GM19328 (cell line): ENCODE measurements around the gene DCTN1.

Experiments used
- ATAC-seq: cut with Tn5 transposase; IDR thresholded peaks from one replicate; pipeline ENCODE4 v1.9.1; 2021; ENCODE audit warnings: mild to moderate bottlenecking, moderate library complexity; ENCODE audit not compliant: unreplicated experiment

The DCTN1 gene

DNA sequence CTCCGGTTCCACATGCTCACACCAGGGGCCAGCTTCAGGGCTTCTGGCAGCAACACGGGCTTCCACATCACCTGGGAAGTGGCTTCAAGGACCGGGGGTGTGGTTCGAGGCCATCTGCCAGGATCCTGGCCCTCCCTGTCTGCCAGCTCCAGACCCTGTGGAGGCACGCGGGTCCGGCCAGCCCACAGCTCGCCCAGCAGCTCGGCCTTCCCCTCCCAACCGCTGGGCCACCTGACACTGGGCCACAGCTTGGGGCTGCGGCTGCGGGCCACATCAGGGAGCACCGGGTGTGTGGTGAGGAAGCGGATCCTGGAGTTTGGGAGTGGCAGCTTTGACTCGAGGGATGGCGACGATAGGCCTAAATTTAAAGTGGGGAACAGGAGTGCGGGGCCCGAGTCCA, 34.3 kb upstream of the DCTN1 start:
- ATAC-seq = no peak

DNA sequence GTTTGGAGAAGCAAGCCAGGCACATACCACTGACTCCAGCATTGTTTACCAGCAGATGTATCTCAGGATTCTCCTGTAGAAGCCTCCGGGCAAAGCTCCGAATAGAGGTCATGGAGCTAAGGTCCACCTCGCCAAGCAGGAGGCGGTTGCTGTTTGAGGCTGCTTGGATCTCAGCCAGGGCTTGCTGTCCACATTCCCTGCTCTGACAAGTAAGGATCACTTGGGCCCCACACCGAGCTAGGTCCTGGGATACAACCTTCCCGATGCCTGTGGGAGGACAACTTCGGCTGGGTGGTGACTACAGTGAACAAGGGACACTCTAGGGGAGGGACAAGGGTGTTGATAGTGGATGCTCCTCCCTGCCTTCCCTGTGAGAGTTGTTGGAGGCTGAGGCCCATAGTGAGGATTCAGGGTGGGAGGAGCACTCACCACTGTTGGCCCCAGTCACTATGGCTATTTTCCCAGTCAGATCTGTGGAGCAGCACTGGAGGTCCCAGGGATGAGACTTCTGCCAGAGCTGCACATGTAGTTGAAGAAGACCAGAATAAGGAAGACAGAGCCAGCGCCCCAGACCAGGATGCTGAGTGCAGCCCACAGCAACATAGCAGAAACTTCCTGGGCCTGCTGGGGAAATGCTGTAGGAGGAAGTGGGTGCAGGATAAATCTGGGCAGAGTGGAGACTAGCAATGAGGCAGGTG, 33.0 kb upstream of the DCTN1 start:
- ATAC-seq = no peak

DNA sequence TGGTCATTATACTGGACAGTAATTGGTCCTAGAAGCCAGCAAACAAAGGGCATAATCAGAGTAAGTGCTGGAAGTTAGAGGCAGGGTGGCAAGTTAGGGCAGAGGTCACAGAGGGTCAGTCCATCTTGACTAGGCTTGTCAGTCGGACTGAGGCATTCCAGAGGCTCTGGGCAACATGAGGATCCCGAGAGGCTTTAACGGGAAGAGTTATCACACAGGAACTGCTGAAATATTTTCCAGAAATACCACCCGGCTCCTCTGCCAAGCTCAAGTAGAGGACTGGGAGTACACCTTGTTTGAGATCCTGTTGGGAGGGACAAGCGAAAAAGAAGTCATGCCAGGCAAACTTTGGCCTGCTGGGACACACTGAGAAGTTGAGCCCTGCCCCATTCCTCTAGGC, 27.6 kb upstream of the DCTN1 start:
- no peak for ATAC-seq

DNA sequence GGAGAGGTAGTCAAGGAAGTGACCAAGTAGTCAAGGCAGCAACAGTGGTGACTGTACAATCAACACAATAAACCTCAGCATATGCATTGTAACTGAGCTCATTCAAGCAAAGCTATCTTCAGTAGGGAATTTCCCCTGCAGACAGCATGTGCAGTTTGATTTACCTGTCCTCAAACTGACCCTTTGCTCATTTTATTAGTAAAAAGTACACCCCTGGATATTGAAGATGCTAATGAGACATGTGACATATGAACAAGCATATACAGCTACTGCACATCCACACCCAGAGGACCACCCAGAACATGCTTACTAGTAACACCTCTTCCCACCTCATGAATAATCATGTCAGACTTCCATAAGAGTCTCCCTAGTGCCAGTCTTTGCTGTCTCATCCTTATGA, 25.9 kb upstream of the DCTN1 start:
- no peak for ATAC-seq

GRCh38 chr2:74401891-74402290, 21.8 kb upstream of the DCTN1 start:
- no peak for ATAC-seq

DNA sequence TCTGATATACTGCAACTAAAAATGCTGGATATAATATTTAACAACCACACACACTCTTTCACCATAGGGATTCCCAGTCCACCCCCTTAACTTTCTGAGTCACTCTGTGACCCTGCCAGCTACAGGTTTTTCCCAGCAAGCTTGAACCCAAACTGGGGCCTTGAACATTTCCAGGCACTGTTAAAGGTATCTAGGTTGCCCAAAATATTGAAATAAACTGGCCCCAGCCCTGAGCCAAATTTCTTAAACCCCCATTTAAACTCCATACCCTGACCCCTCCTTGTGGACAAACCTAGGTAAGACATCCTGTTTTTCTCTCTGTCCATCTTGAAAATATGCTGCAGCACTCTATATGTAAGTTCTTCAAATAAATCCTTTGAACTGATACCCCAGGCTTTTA, 19.7 kb upstream of the DCTN1 start:
- ATAC-seq = no peak

DNA sequence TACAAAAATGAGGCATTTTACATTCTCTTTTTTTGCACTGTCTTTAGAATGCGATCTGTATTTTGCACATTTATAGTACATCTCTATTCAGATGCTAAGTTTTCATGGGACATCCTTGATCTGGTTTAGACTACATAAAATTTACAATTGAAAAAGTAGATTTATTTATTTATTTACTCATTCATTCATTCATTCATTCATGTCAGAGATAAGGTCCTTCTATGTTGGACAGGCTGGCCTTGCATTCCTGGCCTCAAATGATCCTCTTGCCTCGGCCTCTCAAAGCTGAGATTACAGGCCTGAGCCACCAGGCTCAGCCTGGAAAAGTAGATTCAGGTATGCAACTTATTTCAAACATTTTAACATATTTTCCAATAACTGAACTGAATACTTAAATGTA, 16.0 kb upstream of the DCTN1 start:
- no peak for ATAC-seq

DNA sequence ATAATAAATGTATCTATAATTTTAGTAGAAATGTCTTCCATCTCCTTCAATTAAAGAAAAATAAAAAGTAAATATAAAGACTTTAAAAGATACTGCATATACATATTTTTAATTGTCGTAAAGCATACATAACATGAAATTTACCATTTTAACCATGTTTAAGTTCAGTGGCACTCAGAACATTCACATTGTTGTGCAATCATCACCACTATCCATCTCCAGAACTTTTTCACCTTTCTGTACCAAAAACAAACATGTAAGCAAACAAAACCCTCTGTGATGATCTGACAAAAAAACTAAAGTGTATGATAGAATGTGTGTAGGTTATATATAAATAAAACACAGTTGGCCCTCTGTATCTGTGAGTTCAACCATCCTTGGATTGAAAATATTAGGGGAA, 13.4 kb upstream of the DCTN1 start:
- ATAC-seq = no peak

DNA sequence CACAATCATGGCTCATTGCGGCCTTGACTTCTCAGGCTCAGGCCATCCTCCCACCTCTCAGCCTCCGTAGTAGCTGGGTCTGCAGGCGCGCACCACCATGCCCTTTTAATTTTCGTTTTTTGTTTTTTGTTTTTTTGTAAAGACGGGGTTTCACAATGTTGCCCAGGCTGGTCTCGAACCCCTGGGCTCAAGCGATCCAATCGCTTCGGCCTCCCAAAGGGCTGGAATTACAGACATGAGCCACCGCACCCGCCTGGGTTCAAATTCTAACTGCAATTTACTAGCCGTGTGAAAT, 12.3 kb upstream of the DCTN1 start:
- no peak for ATAC-seq

DNA sequence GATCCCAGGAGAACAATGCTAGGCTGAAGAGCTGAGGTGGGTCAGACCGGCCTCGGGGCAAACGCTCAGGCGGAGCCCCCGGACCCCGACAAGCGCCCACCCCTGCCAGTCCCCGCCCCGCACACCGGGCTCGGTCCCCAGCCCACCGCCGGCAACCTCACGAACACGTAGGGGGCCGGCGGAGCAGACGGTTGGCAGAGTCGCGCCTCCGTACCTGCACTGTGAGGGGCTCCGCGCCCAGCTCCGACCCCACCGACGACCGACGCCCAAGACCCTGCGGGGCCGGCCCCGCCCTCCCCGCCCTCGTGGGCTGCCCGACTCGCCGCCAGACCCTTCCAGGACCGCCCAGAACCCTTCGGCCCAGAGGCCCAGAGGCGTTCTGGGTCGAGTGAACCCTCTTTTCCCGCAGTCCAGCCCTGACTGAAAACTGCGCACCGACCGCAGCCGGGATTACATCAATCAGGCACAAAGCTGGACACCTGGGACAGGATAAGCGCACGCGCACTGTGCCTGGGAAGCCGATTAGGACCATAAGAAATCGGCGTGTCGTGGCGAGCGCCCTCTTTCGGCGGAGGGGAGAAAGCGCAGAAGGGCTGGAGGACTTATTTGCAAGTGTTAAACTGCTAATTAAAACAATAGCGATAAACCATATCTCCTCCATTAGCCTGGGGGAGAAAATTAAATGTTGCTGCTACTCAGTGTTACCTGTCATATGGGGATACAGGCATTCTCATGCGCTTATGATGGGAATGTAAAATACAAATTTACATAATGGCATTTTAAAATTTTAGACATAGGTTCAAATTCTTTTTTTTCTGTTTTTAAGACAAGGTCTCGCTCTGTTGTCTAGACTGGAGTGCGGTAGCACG, 11.7 kb upstream of the DCTN1 start:
- peak; percentile 58 for ATAC-seq

- no peak for ATAC-seq
Observed at GRCh38 chr2:74391209-74391579, 11.1 kb upstream of the DCTN1 start.

- ATAC-seq = no peak
Observed at GRCh38 chr2:74390606-74391005, 10.5 kb upstream of the DCTN1 start.

- ATAC-seq = no peak
Observed at GRCh38 chr2:74387346-74387745, 7.2 kb upstream of the DCTN1 start.

DNA sequence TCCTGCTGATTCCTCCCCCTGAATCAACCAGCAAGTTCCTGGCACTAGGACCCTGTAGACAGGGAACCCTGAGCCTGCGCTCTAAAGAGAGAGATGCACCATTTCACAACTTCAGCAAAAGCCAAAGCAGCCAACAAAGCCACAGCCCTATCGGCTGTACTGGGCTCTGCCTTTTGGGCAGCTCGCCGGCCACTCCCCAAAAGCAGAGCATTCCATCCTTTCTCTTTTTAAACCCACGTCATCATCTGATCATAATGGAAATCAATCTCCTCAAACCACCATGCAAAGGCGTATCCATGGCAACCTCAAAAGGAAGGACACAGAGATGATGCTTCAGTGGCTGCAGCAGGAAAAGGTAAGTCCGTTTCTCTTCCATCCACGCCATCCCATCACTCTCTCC, 5.3 kb upstream of the DCTN1 start:
- ATAC-seq = no peak

- no peak for ATAC-seq
Observed at GRCh38 chr2:74384051-74384450, 3.9 kb upstream of the DCTN1 start.

DNA sequence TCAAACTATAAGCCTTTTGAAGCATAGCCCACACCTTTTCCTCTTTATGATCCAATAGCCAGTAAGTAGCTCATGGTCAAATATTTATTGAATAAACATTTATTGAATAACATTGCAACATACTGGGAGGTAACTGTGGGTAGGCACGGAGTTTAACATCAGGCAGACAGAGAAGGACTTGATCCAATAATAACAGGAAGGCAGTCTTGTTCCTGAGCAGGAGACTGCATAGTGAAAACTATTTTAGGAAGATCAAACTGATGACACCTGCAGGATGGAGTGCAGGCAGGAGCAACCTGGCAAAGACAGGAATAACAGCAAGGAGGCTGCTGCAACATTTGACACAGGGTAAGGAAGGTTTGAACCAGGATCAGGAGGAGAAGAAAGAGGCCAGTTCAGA, 3.1 kb upstream of the DCTN1 start:
- ATAC-seq = no peak

- ATAC-seq = no peak
Observed at GRCh38 chr2:74381751-74382150, 1.6 kb upstream of the DCTN1 start.

DNA sequence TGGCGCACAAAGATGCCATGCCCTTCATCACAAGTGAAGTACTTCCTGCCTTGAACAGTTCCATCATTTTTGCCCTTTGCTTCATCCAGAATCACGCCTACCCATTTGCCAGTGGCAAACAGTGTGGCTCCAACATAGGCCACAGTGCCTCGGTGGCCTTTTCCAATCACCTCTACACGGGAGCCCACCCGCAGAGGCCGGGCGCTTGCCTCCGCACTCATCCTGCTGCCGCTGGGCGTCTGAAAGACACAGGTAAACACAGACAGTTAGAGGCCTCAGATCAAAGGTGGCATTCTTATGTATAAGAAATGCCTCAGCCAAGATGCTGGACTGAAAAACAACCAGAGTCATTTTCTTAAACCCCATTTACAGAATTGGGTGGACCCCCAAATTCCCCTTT, 2.1 kb downstream of the DCTN1 start:
- no peak for ATAC-seq

DNA sequence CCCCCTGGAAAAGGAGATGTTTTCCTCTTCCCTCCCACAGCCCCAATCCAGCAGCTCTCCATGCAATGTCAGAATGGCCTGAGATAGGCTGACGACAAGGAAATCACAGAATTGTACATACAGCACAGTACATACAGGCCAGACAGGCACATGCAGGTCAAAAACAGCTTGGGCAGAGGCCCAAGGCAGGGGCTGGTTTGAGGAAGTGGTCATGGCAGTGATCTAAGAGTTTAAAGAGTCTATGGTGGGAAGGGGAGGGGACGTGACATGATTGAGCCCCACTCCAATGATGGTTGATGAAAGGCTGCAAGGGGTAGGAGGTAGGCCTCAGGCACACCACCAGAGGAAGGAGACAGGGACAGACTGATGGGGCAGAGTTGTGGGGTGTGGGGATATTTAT, 4.3 kb downstream of the DCTN1 start:
- no peak for ATAC-seq

GRCh38 chr2:74374509-74375205, 5.5 kb downstream of the DCTN1 start:
- no peak for ATAC-seq

GRCh38 chr2:74373985-74374384, 6.1 kb downstream of the DCTN1 start:
- ATAC-seq = no peak

DNA sequence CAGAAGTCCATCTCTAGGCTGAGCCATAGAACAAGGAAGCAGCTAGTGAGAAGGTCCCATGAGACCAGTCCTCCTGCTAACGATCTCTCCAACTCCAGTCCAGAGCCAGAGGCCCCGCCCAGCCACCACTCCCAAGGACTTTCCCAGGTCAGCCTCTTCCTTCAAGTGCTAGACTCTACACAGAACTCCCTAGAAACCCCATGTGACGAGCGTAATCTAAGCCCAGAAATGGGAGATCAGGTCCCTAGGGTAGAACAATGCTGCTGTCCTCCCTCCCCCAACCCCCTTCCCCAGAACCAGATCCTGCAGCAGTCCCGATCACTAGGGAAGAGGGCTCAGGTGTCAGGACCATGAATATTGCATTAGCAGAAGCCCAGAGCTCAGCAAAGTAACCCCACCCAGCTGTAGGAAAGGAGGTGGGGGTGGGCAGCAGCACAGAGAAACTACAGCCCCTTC, 6.9 kb downstream of the DCTN1 start:
- ATAC-seq = no peak
